BJ (cell line): ENCODE results near the gene PKD1. TPM values are rescaled to one million over a fixed set of nuclear protein-coding genes. Genes with fewer than 3 reads are reported as not detected.

Experiments used
- CTCF ChIA-PET: fragments of 350-600 bp; formaldehyde crosslinking; extraction: SDS; loops from one replicate; lab custom pipeline; 2021; ENCODE audit warnings: antibody characterized with exemption, inconsistent platforms; lab: Yijun Ruan, JAX
- POLR2A ChIA-PET: fragments of 300-600 bp; sonication (Branson Sonifier 250); formaldehyde crosslinking; extraction: SDS; loops from one replicate; lab custom pipeline; 2021; ENCODE audit warnings: antibody characterized with exemption; lab: Charles Lee
- DNase-seq: peaks from one replicate; pipeline ENCODE4 v3.0.0-alpha.2; 2011; ENCODE audit warnings: low read depth
- H3K27me3 ChIP-seq: 2 replicates; pipeline ENCODE4 v1.6.0; 2011; ENCODE audit warnings: low read length; ENCODE audit not compliant: control insufficient read depth, insufficient read depth
- H3K36me3 ChIP-seq: 2 replicates; pipeline ENCODE4 v1.5.1; 2011; ENCODE audit warnings: low read length; ENCODE audit not compliant: control insufficient read depth, insufficient read depth
- H3K4me3 ChIP-seq: 2 replicates; pipeline ENCODE4 v1.5.1; 2011; ENCODE audit warnings: low read depth, mild to moderate bottlenecking, control low read depth, low read length
- polyA plus RNA-seq: library from polyadenylated mRNA; depleted of rRNA; stranded (reverse); fragments of >200 nt; gene quantifications from 2 replicates; pipeline ENCODE4 v1.2.3, GENCODE V29; 2011
- TF ChIP-seq, protein P1 (sequence below): IDR thresholded peaks from 2 replicates; pipeline ENCODE4 v1.5.1; 2011; ENCODE audit warnings: low read depth, mild to moderate bottlenecking, control low read depth, inconsistent platforms, low read length, moderate library complexity; ENCODE audit not compliant: insufficient read depth

The PKD1 gene
- polyA plus RNA-seq, 1 experiment, result 76.1 TPM

DNA sequence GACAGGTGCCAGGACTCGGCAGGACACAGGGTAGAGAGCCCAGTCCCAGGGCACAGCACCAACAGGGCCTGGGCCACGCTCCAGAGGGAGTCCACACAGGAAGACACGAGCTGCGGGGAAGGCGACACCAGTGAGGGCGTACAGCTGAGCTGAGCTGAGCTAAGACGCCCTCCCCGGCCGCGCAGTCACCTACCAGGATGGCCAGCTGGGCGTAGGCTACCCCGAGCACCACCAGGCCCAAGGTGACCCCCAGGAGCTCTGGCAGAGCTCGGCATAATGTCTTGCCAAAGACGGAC, 45.3 kb downstream of the PKD1 start:
- Histone ChIP-seq H3K4me3 (no peak overlapping the region), H3K36me3 (peaks cover 73% of the 10 kb centered on the region), H3K27me3 (no peaks in the 10 kb centered on the region)
- DNase-seq, result no peak
- POLR2A ChIA-PET, result no interaction called here
- CTCF ChIA-PET, result interaction anchor here (1.2 to 2.2 kb wide), 2 partner anchors 49 to 67 kb away, joined by 3 to 5 read pairs; no protein-coding TSS in a partner anchor
- TF ChIP-seq, protein P1, sequence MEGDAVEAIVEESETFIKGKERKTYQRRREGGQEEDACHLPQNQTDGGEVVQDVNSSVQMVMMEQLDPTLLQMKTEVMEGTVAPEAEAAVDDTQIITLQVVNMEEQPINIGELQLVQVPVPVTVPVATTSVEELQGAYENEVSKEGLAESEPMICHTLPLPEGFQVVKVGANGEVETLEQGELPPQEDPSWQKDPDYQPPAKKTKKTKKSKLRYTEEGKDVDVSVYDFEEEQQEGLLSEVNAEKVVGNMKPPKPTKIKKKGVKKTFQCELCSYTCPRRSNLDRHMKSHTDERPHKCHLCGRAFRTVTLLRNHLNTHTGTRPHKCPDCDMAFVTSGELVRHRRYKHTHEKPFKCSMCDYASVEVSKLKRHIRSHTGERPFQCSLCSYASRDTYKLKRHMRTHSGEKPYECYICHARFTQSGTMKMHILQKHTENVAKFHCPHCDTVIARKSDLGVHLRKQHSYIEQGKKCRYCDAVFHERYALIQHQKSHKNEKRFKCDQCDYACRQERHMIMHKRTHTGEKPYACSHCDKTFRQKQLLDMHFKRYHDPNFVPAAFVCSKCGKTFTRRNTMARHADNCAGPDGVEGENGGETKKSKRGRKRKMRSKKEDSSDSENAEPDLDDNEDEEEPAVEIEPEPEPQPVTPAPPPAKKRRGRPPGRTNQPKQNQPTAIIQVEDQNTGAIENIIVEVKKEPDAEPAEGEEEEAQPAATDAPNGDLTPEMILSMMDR, result no peak

DNA sequence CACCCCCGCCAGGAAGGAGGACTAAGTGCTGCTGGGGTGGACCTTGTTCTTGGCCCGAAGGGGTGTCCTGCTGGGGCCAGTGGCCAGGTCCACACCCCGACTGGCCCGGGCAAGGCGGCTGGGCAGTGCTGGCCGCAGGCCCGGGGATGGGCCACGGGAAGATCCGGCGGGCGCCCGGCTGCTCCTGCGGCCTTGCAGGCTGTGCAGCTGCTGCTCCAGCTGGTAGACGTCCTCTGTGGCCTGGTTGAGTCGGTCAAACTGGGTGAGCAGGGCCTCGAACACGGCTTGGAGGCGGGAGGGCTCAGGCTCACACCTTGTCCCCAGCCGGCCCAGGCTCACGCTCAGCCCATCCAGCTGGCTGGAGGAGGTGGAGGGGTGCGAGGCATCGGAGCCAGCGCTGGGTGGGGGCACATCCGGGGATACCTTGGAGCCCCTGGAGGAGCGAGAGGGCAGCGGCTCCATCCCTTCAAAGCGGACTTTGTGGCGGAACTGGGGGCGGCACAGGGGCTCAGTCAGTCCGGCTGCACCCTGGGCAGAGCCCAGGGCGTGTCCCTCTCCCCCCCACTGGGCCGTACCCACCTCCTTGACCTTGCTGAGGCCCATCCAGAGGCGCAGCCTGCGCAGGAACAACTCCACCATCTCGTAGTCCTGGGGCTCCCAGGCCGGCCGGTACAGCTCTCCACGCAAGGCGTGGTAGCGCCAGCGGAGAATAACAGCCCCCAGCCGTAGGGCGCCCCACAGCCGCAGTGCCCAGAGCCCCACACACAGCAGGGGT, 45.8 kb downstream of the PKD1 start:
- CTCF ChIA-PET, result interaction anchor here (2.2 kb wide), 1 partner anchor 50 kb away, joined by 5 read pairs; no protein-coding TSS in a partner anchor
- Histone ChIP-seq H3K27me3 (no peaks in the 10 kb centered on the region), H3K36me3 (peaks cover 74% of the 10 kb centered on the region), H3K4me3 (no peak overlapping the region)
- DNase-seq, result no peak
- TF ChIP-seq, protein P1, result no peak
- POLR2A ChIA-PET, result no interaction called here

DNA sequence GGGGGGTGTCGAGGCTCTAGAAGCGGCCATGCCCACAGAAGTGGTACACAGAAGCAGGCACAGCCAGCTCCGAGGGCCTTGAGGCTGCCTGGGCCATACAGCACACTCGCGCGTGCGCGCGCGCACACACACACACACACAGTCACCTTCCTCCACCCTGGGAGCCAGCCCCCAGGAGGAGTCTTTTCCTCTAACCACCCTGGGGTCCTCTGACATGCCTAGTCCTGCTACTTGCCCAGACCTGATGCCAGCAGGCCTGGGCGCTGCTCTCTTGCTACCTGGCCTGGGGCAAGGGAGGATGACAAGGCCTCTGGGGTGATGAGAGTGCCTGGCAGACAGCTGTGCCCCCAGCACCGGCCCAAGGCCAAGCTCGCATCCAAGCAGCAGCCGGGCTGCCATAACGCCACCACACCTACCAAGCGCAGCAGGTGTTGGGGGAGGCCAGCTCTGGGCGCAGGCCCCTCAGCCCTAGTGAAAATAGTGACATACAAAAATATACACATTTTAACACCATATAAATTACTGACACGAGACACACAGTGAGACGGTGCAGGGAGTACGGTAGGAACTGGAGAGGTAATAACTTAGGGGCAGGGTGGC, 46.8 kb downstream of the PKD1 start:
- TF ChIP-seq, protein P1, result no peak
- H3K27me3 ChIP-seq, result no peaks in the 10 kb centered on the region
- H3K36me3 ChIP-seq, result peaks cover 70% of the 10 kb centered on the region
- POLR2A ChIA-PET, result no interaction called here
- CTCF ChIA-PET, result interaction anchor here (2.2 kb wide), 1 partner anchor 51 kb away, joined by 5 read pairs; no protein-coding TSS in a partner anchor
- H3K4me3 ChIP-seq, result no peak overlapping the region
- DNase-seq, result no peak

DNA sequence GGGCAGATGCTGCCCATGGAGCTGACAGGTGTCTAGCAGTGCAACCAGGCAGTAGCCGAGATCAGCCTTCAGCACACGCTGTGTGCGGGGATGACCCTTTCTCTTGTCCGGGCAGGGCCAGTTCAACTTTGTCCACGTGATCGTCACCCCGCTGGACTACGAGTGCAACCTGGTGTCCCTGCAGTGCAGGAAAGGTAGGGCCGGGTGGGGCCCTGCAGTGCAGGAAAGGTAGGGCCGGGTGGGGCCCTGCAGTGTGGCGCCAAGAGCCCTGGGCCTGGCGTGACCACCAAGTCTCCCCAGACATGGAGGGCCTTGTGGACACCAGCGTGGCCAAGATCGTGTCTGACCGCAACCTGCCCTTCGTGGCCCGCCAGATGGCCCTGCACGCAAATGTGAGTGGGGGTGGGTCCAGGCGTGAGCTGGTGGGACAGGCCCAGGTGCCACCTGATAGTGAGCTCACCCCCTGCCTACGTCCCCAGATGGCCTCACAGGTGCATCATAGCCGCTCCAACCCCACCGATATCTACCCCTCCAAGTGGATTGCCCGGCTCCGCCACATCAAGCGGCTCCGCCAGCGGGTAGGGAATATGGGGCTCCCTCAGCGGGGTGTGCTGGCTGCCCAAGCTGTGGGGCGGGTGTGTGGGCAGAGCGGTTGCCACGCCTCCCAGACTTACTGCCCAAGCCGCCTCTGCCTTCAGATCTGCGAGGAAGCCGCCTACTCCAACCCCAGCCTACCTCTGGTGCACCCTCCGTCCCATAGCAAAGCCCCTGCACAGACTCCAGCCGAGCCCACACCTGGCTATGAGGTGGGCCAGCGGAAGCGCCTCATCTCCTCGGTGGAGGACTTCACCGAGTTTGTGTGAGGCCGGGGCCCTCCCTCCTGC, 47.7 kb downstream of the PKD1 start:
- TF ChIP-seq, protein P1, result no peak
- H3K36me3 ChIP-seq, result peaks cover 64% of the 10 kb centered on the region
- POLR2A ChIA-PET, result no interaction called here
- CTCF ChIA-PET, result interaction anchor here (0.6 kb wide), 1 partner anchor 66 kb away, joined by 3 read pairs; no protein-coding TSS in a partner anchor
- H3K27me3 ChIP-seq, result no peaks in the 10 kb centered on the region
- DNase-seq, result no peak
- H3K4me3 ChIP-seq, result no peak overlapping the region
